A549 (cell line): ENCODE data around the gene XRCC6.
"Not testable (repeated sequence)": the region's sequence is repeated elsewhere in the genome, so short reads cannot be mapped to it uniquely, and the experiment has no call there.

Experiments
- CTCF ChIP-seq: fragments of >200 bp; sonication (Bioruptor Twin); formaldehyde crosslinking; IDR thresholded peaks from 3 replicates; pipeline ENCODE4 v1.5.1; 2016
- MYC ChIP-seq: IDR thresholded peaks from 2 replicates; pipeline ENCODE4 v1.6.1; 2012; ENCODE audit warnings: mild to moderate bottlenecking, inconsistent platforms, low read length, improper control_type of control experiment, borderline replicate concordance
- POLR2A ChIP-seq: IDR thresholded peaks from 2 replicates; pipeline ENCODE4 v1.6.1; 2012; ENCODE audit warnings: mild to moderate bottlenecking, low read length
- TF ChIP-seq, protein P1 (sequence below): IDR thresholded peaks from 2 replicates; pipeline ENCODE4 v1.6.1; 2012

- not testable (repeated sequence) for TF ChIP-seq POLR2A, CTCF, MYC
- TF ChIP-seq, protein P1, sequence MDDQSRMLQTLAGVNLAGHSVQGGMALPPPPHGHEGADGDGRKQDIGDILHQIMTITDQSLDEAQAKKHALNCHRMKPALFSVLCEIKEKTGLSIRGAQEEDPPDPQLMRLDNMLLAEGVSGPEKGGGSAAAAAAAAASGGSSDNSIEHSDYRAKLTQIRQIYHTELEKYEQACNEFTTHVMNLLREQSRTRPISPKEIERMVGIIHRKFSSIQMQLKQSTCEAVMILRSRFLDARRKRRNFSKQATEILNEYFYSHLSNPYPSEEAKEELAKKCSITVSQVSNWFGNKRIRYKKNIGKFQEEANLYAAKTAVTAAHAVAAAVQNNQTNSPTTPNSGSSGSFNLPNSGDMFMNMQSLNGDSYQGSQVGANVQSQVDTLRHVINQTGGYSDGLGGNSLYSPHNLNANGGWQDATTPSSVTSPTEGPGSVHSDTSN, result not testable (repeated sequence)
Measured at GRCh38 chr22:41663594-41663993, 42.5 kb downstream of the XRCC6 start.
